Endothelial cell of umbilical vein (primary cell): ENCODE data around the gene SART3. TPM values are rescaled to one million over a fixed set of nuclear protein-coding genes. Genes with fewer than 3 reads are reported as not detected.

Source experiments
- BruUV-seq: library from RNA; stranded (reverse); fragments of 400-500 nt; replicated peaks from 2 replicates; lab custom pipeline; 2021; lab: Mats Ljungman, UMichigan
- CTCF ChIA-PET: fragments of 300-600, 350-600 bp; sonication (Branson Sonifier 250); formaldehyde crosslinking; loops from one replicate; lab custom pipeline; 2021; ENCODE audit warnings: antibody characterized with exemption, inconsistent platforms; lab: Charles Lee
- POLR2A ChIA-PET: fragments of 300-600, 350-600 bp; sonication (Branson Sonifier 250); formaldehyde crosslinking; loops from one replicate; lab custom pipeline; 2021; ENCODE audit warnings: antibody characterized with exemption, inconsistent platforms; lab: Charles Lee
- DNase-seq: peaks from one replicate; pipeline ENCODE4 v3.0.0-alpha.2; 2011; ENCODE audit warnings: low read depth, low spot score
- FAIRE-seq: peaks from 2 replicates; lab custom pipeline; 2011; peaks lifted over from hg19 to GRCh38; lab: Jason Lieb, UNC
- H2AFZ ChIP-seq: 2 replicates; pipeline ENCODE4 v1.6.0; 2012; ENCODE audit warnings: low read depth, low read length, control low read depth, inconsistent platforms
- H3K27ac ChIP-seq: 2 replicates; pipeline ENCODE4 v1.5.1; 2011; ENCODE audit warnings: low read depth, mild to moderate bottlenecking, control low read depth, low read length, moderate library complexity; ENCODE audit not compliant: insufficient read depth
- H3K27me3 ChIP-seq, 2 experiments: 2 replicates each; pipeline versions ENCODE4 v1.6.0 to v1.6.1; 2011; ENCODE audit warnings: low read length in 2 of 2, mixed read lengths in 1 of 2; ENCODE audit not compliant: control insufficient read depth in 2 of 2, insufficient read depth in 2 of 2
- H3K36me3 ChIP-seq, 2 experiments: 2 replicates in 1 of 2; 3 replicates in 1 of 2; pipeline ENCODE4 v1.5.1; 2011; ENCODE audit warnings: low read length in 2 of 2, mild to moderate bottlenecking in 1 of 2, moderate library complexity in 1 of 2; ENCODE audit not compliant: control insufficient read depth in 2 of 2, insufficient read depth in 2 of 2; ENCODE audit errors: extremely low read depth in 1 of 2
- H3K4me1 ChIP-seq: 3 replicates; pipeline ENCODE4 v1.5.1; 2011; ENCODE audit warnings: mild to moderate bottlenecking, low read length; ENCODE audit not compliant: control insufficient read depth, insufficient read depth; ENCODE audit errors: extremely low read depth
- H3K4me2 ChIP-seq: 2 replicates; pipeline ENCODE4 v1.6.1; 2011; ENCODE audit warnings: low read length, control low read depth, mixed read lengths; ENCODE audit not compliant: insufficient read depth
- H3K4me3 ChIP-seq, 3 experiments: fragments of 200-600 bp in 1 of 3; sonication (generic), shearing (Covaris generic) in 1 of 3; replicated peaks in 1 of 3; 2 replicates each; pipeline ENCODE4 v1.5.1; 2011 to 2016; ENCODE audit warnings: control low read depth in 3 of 3, low read length in 3 of 3, mild to moderate bottlenecking in 2 of 3, inconsistent platforms in 1 of 3, low read depth in 1 of 3, moderate library complexity in 1 of 3; ENCODE audit not compliant: insufficient read depth in 1 of 3
- H3K79me2 ChIP-seq: 2 replicates; pipeline ENCODE4 v1.6.0; 2012; ENCODE audit warnings: low read length, inconsistent platforms; ENCODE audit not compliant: control insufficient read depth, insufficient read depth
- H3K9ac ChIP-seq: replicated peaks from 2 replicates; pipeline ENCODE3; 2011; ENCODE audit warnings: low read length, control low read depth; ENCODE audit not compliant: insufficient read depth; ENCODE audit errors: extremely low read depth
- H3K9me1 ChIP-seq: replicated peaks from 3 replicates; pipeline ENCODE4 v1.6.0; 2011; ENCODE audit warnings: mild to moderate bottlenecking, low read length; ENCODE audit not compliant: control insufficient read depth, insufficient read depth; ENCODE audit errors: extremely low read depth
- H3K9me3 ChIP-seq: replicated peaks from 2 replicates; pipeline ENCODE4 v1.5.1; 2012; ENCODE audit warnings: low read length, inconsistent platforms; ENCODE audit not compliant: control insufficient read depth, insufficient read depth
- H4K20me1 ChIP-seq: replicated peaks from 2 replicates; pipeline ENCODE3; 2011; ENCODE audit warnings: mild to moderate bottlenecking, low read length; ENCODE audit not compliant: control insufficient read depth, insufficient read depth; ENCODE audit errors: extremely low read depth
- EZH2 ChIP-seq: IDR thresholded peaks from 2 replicates; pipeline ENCODE4 v1.6.1; 2012; ENCODE audit warnings: borderline replicate concordance, low read depth, mild to moderate bottlenecking, moderate library complexity, low read length, inconsistent platforms; ENCODE audit not compliant: severe bottlenecking
- FOS ChIP-seq: IDR thresholded peaks from 2 replicates; pipeline ENCODE4 v1.6.1; 2011; ENCODE audit warnings: mild to moderate bottlenecking, low read length, moderate library complexity, borderline replicate concordance; ENCODE audit not compliant: insufficient read depth
- GATA2 ChIP-seq: IDR thresholded peaks from 2 replicates; pipeline ENCODE4 v1.7.0; 2011; ENCODE audit warnings: low read depth, mild to moderate bottlenecking, moderate library complexity, mixed read lengths, low read length; ENCODE audit not compliant: insufficient read length, insufficient read depth
- JUN ChIP-seq: IDR thresholded peaks from 2 replicates; pipeline ENCODE4 v1.6.1; 2011; ENCODE audit warnings: borderline replicate concordance, low read depth; ENCODE audit not compliant: insufficient read length, insufficient read depth
- MYC ChIP-seq: IDR thresholded peaks from one replicate; pipeline ENCODE4 v1.6.1; 2011; ENCODE audit warnings: mild to moderate bottlenecking, low read depth, low read length
- POLR2A ChIP-seq: IDR thresholded peaks from 2 replicates; pipeline ENCODE4 v1.6.1; 2012; ENCODE audit warnings: low read depth, mild to moderate bottlenecking, control low read depth, low read length
- POLR2AphosphoS5 ChIP-seq: IDR thresholded peaks from 2 replicates; pipeline ENCODE4 v1.6.1; 2012; ENCODE audit warnings: low read depth, mild to moderate bottlenecking, control low read depth, low read length, moderate library complexity; ENCODE audit not compliant: insufficient read depth
- dilution Hi-C: fragments of 300-500 bp; cut with MboI; formaldehyde crosslinking; loops from one replicate; pipeline ENCODE4 v1.15.0; 2019; ENCODE audit warnings: low sequenced_read_pairs; ENCODE audit not compliant: extremely low pct_ligation_motif_present
- intact Hi-C: fragments of 100-400 bp; cut with micrococcal nuclease; formaldehyde crosslinking; loops from one replicate; pipeline ENCODE4 v1.10.0; 2022
- polyA plus RNA-seq, 4 experiments: library from polyadenylated mRNA; depleted of rRNA in 3 of 4; stranded (reverse) in 3 of 4; unstranded in 1 of 4; fragments of >200 nt; gene quantifications; 2 replicates each; pipeline versions ENCODE4 v1.2.1 to v1.2.3, GENCODE V29; 2011 to 2012; ENCODE audit warnings: missing spikeins in 1 of 4
- total RNA-seq: library from RNA; stranded (reverse); gene quantifications from 2 replicates; pipeline ENCODE4 v1.2.3, GENCODE V29; 2021
- TF ChIP-seq, protein P1 (sequence below), 2 donors: IDR thresholded peaks; 1 replicate in 1 of 2; 2 replicates in 1 of 2; pipeline ENCODE4 v1.5.1; 2011; ENCODE audit warnings: low read length in 2 of 2, mild to moderate bottlenecking in 2 of 2, moderate library complexity in 2 of 2, control low read depth in 1 of 2, inconsistent platforms in 1 of 2, low read depth in 1 of 2; ENCODE audit not compliant: insufficient read depth in 1 of 2; ENCODE audit errors: extremely low read depth in 1 of 2
- TF ChIP-seq, protein P2 (sequence below): IDR thresholded peaks from 2 replicates; pipeline ENCODE4 v1.6.1; 2011; ENCODE audit not compliant: insufficient read depth, insufficient read length

The SART3 gene
- total and polyA plus RNA-seq, 2 donors (not counting 3 experiments of a cell fraction or from before 2014, with no cell fraction given), result 13.9 to 50.7 TPM

DNA sequence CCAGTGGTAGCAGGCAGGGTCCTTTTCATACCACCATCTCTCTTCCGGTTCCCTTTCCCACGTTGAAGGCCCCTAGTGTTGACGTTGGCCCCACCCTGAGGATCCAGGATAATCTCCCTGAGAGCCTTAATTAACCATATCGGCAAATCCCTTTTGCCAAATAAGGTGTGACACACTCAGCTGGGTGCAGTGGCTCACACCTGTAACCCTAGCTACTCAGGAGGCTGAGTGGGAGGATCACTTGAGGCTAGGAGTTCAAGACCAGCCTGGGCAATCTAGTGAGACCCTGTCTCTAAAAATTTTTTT, 39.7 kb upstream of the SART3 start:
- Histone ChIP-seq H3K4me3 (no peak overlapping the region), H3K79me2 (no peaks in the 10 kb centered on the region), H2AFZ (no peak overlapping the region), H3K9me1 (no peaks in the 10 kb centered on the region), H3K9me3 (no peaks in the 10 kb centered on the region), H3K4me1 (no peaks in the 10 kb centered on the region), H4K20me1 (no peaks in the 10 kb centered on the region), H3K27ac (no peak overlapping the region), H3K4me2 (no peak overlapping the region), H3K36me3 (no peaks in the 10 kb centered on the region), H3K27me3 (no peaks in the 10 kb centered on the region), H3K9ac (no peak overlapping the region)
- intact Hi-C loops, result no loop called here
- FAIRE-seq, result no peak
- BruUV-seq, result no TSS peak
- ChIA-PET CTCF (interaction anchor here (0.6 to 1.6 kb wide), 2 partner anchors 17 to 208 kb away, joined by 3 to 8 read pairs; no protein-coding TSS in a partner anchor), POLR2A (no interaction called here)
- dilution Hi-C loops, result no loop called here
- no peak for DNase-seq
- TF ChIP-seq, protein P1, sequence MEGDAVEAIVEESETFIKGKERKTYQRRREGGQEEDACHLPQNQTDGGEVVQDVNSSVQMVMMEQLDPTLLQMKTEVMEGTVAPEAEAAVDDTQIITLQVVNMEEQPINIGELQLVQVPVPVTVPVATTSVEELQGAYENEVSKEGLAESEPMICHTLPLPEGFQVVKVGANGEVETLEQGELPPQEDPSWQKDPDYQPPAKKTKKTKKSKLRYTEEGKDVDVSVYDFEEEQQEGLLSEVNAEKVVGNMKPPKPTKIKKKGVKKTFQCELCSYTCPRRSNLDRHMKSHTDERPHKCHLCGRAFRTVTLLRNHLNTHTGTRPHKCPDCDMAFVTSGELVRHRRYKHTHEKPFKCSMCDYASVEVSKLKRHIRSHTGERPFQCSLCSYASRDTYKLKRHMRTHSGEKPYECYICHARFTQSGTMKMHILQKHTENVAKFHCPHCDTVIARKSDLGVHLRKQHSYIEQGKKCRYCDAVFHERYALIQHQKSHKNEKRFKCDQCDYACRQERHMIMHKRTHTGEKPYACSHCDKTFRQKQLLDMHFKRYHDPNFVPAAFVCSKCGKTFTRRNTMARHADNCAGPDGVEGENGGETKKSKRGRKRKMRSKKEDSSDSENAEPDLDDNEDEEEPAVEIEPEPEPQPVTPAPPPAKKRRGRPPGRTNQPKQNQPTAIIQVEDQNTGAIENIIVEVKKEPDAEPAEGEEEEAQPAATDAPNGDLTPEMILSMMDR (IDR thresholded peaks at IDR 0.05; ENCODE audit: extremely low read depth in 1 of 2, insufficient read depth in 1 of 2, low read depth in 1 of 2, low read length in 2 of 2), result no peak
- TF ChIP-seq POLR2A (no peak), FOS (no peak), MYC (no peak), POLR2AphosphoS5 (no peak), EZH2 (no peak), GATA2 (no peak), JUN (no peak)
- TF ChIP-seq, protein P2, sequence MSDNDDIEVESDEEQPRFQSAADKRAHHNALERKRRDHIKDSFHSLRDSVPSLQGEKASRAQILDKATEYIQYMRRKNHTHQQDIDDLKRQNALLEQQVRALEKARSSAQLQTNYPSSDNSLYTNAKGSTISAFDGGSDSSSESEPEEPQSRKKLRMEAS, result no peak
